ENCODE results near the gene EARS2.

GRCh38 chr16:23557779-23558702 is 891 bp upstream of the EARS2 start:
- TF ChIP-seq EZH2phosphoT487 (IDR thresholded peaks at IDR 0.05) (no peak), CTCF (IDR thresholded peaks at IDR 0.05) (no peak)
